HEK293 (cell line): ENCODE results near the gene PTGIS.

Experiments
- CTCF ChIA-PET: fragments of 350-600 bp; formaldehyde crosslinking; extraction: SDS; loops from one replicate; lab custom pipeline; 2021; ENCODE audit warnings: antibody characterized with exemption; lab: Yijun Ruan, JAX
- POLR2A ChIA-PET: fragments of 300-600 bp; formaldehyde crosslinking; extraction: SDS; loops from one replicate; lab custom pipeline; 2020; ENCODE audit warnings: antibody characterized with exemption, inconsistent platforms; lab: Yijun Ruan, JAX
- H3K27ac ChIP-seq: fragments of 200-500 bp; sonication (Bioruptor generic); 2 replicates; pipeline ENCODE4 v1.5.1; 2014; ENCODE audit warnings: low read depth, low read length, control low read depth, inconsistent platforms; ENCODE audit errors: extremely low read depth
- H3K36me3 ChIP-seq, 2 experiments: fragments of 200-500 bp in 1 of 2; sonication (Bioruptor generic) in 1 of 2; 1 replicate in 1 of 2; 2 replicates in 1 of 2; pipeline ENCODE4 v1.5.1; 2014 to 2017; ENCODE audit warnings: inconsistent platforms in 2 of 2, low read length in 2 of 2; ENCODE audit not compliant: control insufficient read depth in 2 of 2, insufficient read depth in 1 of 2
- H3K4me1 ChIP-seq: fragments of 200-500 bp; sonication (Bioruptor generic); 2 replicates; pipeline ENCODE4 v1.5.1; 2014; ENCODE audit warnings: mild to moderate bottlenecking, low read length, inconsistent platforms; ENCODE audit not compliant: control insufficient read depth, insufficient read depth
- H3K4me3 ChIP-seq: 2 replicates; pipeline ENCODE4 v1.5.1; 2011; ENCODE audit warnings: low read depth, mild to moderate bottlenecking, control low read depth, low read length, moderate library complexity
- H3K9me3 ChIP-seq: fragments of 200-500 bp; sonication (Bioruptor generic); 2 replicates; pipeline ENCODE4 v1.5.1; 2014; ENCODE audit warnings: low read depth, low read length, inconsistent platforms; ENCODE audit not compliant: control insufficient read depth, insufficient read depth
- KLF9 ChIP-seq: fragments of 450-650 bp; formaldehyde crosslinking; IDR thresholded peaks from 2 replicates; pipeline ENCODE4 v1.5.1; 2016; ENCODE audit warnings: missing biosample characterization, missing genetic modification characterization, low read depth
- SALL2 ChIP-seq: fragments of 450-650 bp; formaldehyde crosslinking; IDR thresholded peaks from 2 replicates; pipeline ENCODE4 v1.5.0; 2017; ENCODE audit warnings: missing biosample characterization, mild to moderate bottlenecking, missing genetic modification characterization, borderline replicate concordance
- SCRT1 ChIP-seq: fragments of 450-650 bp; formaldehyde crosslinking; IDR thresholded peaks from 2 replicates; pipeline ENCODE4 v1.5.1; 2016; ENCODE audit warnings: missing biosample characterization, missing genetic modification characterization, borderline replicate concordance
- SP3 ChIP-seq: fragments of 450-650 bp; formaldehyde crosslinking; IDR thresholded peaks from 2 replicates; pipeline ENCODE4 v1.5.1; 2016; ENCODE audit warnings: missing biosample characterization, missing genetic modification characterization
- ZBTB21 ChIP-seq: fragments of 450-650 bp; formaldehyde crosslinking; IDR thresholded peaks from 2 replicates; pipeline ENCODE4 v1.5.1; 2017; ENCODE audit warnings: missing biosample characterization, missing genetic modification characterization
- ZBTB48 ChIP-seq: fragments of 450-650 bp; formaldehyde crosslinking; IDR thresholded peaks from 2 replicates; pipeline ENCODE4 v1.5.1; 2016; ENCODE audit warnings: missing biosample characterization, missing genetic modification characterization
- ZBTB8A ChIP-seq: fragments of 450-650 bp; formaldehyde crosslinking; IDR thresholded peaks from 2 replicates; pipeline ENCODE4 v1.5.1; 2016; ENCODE audit warnings: missing biosample characterization, missing genetic modification characterization
- ZNF114 ChIP-seq: fragments of 450-650 bp; formaldehyde crosslinking; IDR thresholded peaks from 2 replicates; pipeline ENCODE4 v1.5.0; 2017; ENCODE audit warnings: missing biosample characterization, missing genetic modification characterization
- ZNF140 ChIP-seq: fragments of 450-650 bp; formaldehyde crosslinking; IDR thresholded peaks from 2 replicates; pipeline ENCODE4 v1.5.1; 2016; ENCODE audit warnings: missing biosample characterization, missing genetic modification characterization
- ZNF266 ChIP-seq: fragments of 450-650 bp; formaldehyde crosslinking; IDR thresholded peaks from 2 replicates; pipeline ENCODE4 v1.5.1; 2016; ENCODE audit warnings: missing biosample characterization, missing genetic modification characterization, low read depth
- ZNF366 ChIP-seq: fragments of 450-650 bp; formaldehyde crosslinking; conservative IDR thresholded peaks from 2 replicates; pipeline ENCODE4 v1.5.1; 2016; ENCODE audit warnings: missing biosample characterization, missing genetic modification characterization
- ZNF426 ChIP-seq: fragments of 450-650 bp; formaldehyde crosslinking; IDR thresholded peaks from 2 replicates; pipeline ENCODE4 v1.5.1; 2017; ENCODE audit warnings: missing biosample characterization, missing genetic modification characterization, mild to moderate bottlenecking, inconsistent platforms, moderate library complexity
- ZNF48 ChIP-seq: fragments of 450-650 bp; formaldehyde crosslinking; IDR thresholded peaks from 2 replicates; pipeline ENCODE4 v1.5.1; 2016; ENCODE audit warnings: missing biosample characterization, missing genetic modification characterization
- ZNF521 ChIP-seq: fragments of 450-650 bp; formaldehyde crosslinking; IDR thresholded peaks from 2 replicates; pipeline ENCODE4 v1.5.1; 2017; ENCODE audit warnings: missing biosample characterization, mild to moderate bottlenecking, missing genetic modification characterization
- ZNF555 ChIP-seq: fragments of 450-650 bp; formaldehyde crosslinking; conservative IDR thresholded peaks from 2 replicates; pipeline ENCODE4 v1.5.1; 2017; ENCODE audit warnings: missing biosample characterization, mild to moderate bottlenecking, missing genetic modification characterization, inconsistent platforms
- ZNF670 ChIP-seq: fragments of 450-650 bp; formaldehyde crosslinking; IDR thresholded peaks from 2 replicates; pipeline ENCODE4 v1.5.1; 2016; ENCODE audit warnings: missing biosample characterization, missing genetic modification characterization, low read depth
- ZNF776 ChIP-seq: fragments of 450-650 bp; formaldehyde crosslinking; IDR thresholded peaks from 2 replicates; pipeline ENCODE4 v1.5.0; 2017; ENCODE audit warnings: missing biosample characterization, missing genetic modification characterization, borderline replicate concordance
- ZNF791 ChIP-seq: fragments of 450-650 bp; formaldehyde crosslinking; IDR thresholded peaks from 2 replicates; pipeline ENCODE4 v1.5.1; 2016; ENCODE audit warnings: missing biosample characterization, missing genetic modification characterization
- ZNF792 ChIP-seq: fragments of 450-650 bp; formaldehyde crosslinking; IDR thresholded peaks from 2 replicates; pipeline ENCODE4 v1.5.1; 2016; ENCODE audit warnings: missing biosample characterization, missing genetic modification characterization
- ZNF830 ChIP-seq: fragments of 450-650 bp; IDR thresholded peaks from 2 replicates; pipeline ENCODE4 v1.5.0; 2018; ENCODE audit warnings: missing biosample characterization, missing genetic modification characterization, low read depth, mild to moderate bottlenecking, moderate library complexity
- TF ChIP-seq, protein P1 (sequence below): fragments of 450-650 bp; formaldehyde crosslinking; IDR thresholded peaks from 2 replicates; pipeline ENCODE4 v1.5.1; 2016; ENCODE audit warnings: missing biosample characterization, missing genetic modification characterization
- TF ChIP-seq, protein P2 (sequence below): fragments of 450-650 bp; formaldehyde crosslinking; IDR thresholded peaks from 2 replicates; pipeline ENCODE4 v1.5.1; 2016; ENCODE audit warnings: missing biosample characterization, missing genetic modification characterization, borderline replicate concordance
- TF ChIP-seq, protein P3 (sequence below): sonication (generic); formaldehyde crosslinking; IDR thresholded peaks from 2 replicates; pipeline ENCODE4 v1.8.1; 2022; ENCODE audit warnings: mild to moderate bottlenecking, moderate library complexity, missing genetic modification reagents
- TF ChIP-seq, protein P4 (sequence below): fragments of 450-650 bp; formaldehyde crosslinking; IDR thresholded peaks from 2 replicates; pipeline ENCODE4 v1.5.1; 2017; ENCODE audit warnings: missing biosample characterization, missing genetic modification characterization
- TF ChIP-seq, protein P5 (sequence below): fragments of 450-650 bp; IDR thresholded peaks from 2 replicates; pipeline ENCODE4 v1.5.1; 2018; ENCODE audit warnings: missing biosample characterization, missing genetic modification characterization

The PTGIS gene

DNA sequence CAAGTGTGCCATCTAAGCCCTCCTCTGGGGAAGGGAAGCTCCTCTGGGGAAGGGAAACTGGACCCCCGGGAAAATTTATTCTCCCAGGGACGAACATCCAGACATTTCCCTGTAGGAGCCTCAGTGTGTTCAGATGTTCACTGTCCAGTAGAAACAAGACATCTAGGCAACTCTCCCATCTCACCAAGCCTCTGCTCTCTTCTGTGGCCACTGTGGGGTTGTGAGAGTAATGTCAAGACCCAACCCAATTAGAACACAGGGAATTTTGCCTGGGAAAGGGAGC lies 3.6 kb upstream of the PTGIS start:
- no peaks in the 10 kb centered on the region for H3K36me3 ChIP-seq
- POLR2A ChIA-PET: no interaction called here
- TF ChIP-seq ZNF266: no peak
- TF ChIP-seq ZNF776 (tag by site-specific recombination): no peak
- TF ChIP-seq ZBTB48 (tag by site-specific recombination): no peak
- no peak for TF ChIP-seq ZNF140
- TF ChIP-seq, protein P1, sequence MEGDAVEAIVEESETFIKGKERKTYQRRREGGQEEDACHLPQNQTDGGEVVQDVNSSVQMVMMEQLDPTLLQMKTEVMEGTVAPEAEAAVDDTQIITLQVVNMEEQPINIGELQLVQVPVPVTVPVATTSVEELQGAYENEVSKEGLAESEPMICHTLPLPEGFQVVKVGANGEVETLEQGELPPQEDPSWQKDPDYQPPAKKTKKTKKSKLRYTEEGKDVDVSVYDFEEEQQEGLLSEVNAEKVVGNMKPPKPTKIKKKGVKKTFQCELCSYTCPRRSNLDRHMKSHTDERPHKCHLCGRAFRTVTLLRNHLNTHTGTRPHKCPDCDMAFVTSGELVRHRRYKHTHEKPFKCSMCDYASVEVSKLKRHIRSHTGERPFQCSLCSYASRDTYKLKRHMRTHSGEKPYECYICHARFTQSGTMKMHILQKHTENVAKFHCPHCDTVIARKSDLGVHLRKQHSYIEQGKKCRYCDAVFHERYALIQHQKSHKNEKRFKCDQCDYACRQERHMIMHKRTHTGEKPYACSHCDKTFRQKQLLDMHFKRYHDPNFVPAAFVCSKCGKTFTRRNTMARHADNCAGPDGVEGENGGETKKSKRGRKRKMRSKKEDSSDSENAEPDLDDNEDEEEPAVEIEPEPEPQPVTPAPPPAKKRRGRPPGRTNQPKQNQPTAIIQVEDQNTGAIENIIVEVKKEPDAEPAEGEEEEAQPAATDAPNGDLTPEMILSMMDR (tag by site-specific recombination): no peak
- no peak for TF ChIP-seq ZBTB21 (tag by site-specific recombination)
- no peak for TF ChIP-seq ZNF555 (tag by site-specific recombination)
- TF ChIP-seq, protein P2, sequence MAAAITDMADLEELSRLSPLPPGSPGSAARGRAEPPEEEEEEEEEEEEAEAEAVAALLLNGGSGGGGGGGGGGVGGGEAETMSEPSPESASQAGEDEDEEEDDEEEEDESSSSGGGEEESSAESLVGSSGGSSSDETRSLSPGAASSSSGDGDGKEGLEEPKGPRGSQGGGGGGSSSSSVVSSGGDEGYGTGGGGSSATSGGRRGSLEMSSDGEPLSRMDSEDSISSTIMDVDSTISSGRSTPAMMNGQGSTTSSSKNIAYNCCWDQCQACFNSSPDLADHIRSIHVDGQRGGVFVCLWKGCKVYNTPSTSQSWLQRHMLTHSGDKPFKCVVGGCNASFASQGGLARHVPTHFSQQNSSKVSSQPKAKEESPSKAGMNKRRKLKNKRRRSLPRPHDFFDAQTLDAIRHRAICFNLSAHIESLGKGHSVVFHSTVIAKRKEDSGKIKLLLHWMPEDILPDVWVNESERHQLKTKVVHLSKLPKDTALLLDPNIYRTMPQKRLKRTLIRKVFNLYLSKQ (tag by site-specific recombination): no peak
- no peak for TF ChIP-seq ZNF426 (tag by site-specific recombination)
- no peak for TF ChIP-seq ZBTB8A
- no peak for TF ChIP-seq ZNF521 (tag by site-specific recombination)
- no peak for TF ChIP-seq SP3 (tag by site-specific recombination)
- TF ChIP-seq ZNF366 (tag by site-specific recombination): no peak
- TF ChIP-seq, protein P3, sequence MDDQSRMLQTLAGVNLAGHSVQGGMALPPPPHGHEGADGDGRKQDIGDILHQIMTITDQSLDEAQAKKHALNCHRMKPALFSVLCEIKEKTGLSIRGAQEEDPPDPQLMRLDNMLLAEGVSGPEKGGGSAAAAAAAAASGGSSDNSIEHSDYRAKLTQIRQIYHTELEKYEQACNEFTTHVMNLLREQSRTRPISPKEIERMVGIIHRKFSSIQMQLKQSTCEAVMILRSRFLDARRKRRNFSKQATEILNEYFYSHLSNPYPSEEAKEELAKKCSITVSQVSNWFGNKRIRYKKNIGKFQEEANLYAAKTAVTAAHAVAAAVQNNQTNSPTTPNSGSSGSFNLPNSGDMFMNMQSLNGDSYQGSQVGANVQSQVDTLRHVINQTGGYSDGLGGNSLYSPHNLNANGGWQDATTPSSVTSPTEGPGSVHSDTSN (CRISPR knock-in tag): no peak
- TF ChIP-seq, protein P4, sequence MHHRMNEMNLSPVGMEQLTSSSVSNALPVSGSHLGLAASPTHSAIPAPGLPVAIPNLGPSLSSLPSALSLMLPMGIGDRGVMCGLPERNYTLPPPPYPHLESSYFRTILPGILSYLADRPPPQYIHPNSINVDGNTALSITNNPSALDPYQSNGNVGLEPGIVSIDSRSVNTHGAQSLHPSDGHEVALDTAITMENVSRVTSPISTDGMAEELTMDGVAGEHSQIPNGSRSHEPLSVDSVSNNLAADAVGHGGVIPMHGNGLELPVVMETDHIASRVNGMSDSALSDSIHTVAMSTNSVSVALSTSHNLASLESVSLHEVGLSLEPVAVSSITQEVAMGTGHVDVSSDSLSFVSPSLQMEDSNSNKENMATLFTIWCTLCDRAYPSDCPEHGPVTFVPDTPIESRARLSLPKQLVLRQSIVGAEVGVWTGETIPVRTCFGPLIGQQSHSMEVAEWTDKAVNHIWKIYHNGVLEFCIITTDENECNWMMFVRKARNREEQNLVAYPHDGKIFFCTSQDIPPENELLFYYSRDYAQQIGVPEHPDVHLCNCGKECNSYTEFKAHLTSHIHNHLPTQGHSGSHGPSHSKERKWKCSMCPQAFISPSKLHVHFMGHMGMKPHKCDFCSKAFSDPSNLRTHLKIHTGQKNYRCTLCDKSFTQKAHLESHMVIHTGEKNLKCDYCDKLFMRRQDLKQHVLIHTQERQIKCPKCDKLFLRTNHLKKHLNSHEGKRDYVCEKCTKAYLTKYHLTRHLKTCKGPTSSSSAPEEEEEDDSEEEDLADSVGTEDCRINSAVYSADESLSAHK (tag by site-specific recombination): no peak
- TF ChIP-seq ZNF48 (tag by site-specific recombination): no peak
- no peak for TF ChIP-seq ZNF791 (tag by site-specific recombination)
- TF ChIP-seq, all 188 proteins: peak for 0
- Histone ChIP-seq H3K27ac (no peak overlapping the region), H3K4me3 (no peak overlapping the region), H3K9me3 (no peaks in the 10 kb centered on the region), H3K4me1 (no peaks in the 10 kb centered on the region)
- CTCF ChIA-PET: interaction anchor here (1.2 to 1.3 kb wide), 2 partner anchors 30 to 37 kb away, joined by 3 read pairs; no protein-coding TSS in a partner anchor

DNA sequence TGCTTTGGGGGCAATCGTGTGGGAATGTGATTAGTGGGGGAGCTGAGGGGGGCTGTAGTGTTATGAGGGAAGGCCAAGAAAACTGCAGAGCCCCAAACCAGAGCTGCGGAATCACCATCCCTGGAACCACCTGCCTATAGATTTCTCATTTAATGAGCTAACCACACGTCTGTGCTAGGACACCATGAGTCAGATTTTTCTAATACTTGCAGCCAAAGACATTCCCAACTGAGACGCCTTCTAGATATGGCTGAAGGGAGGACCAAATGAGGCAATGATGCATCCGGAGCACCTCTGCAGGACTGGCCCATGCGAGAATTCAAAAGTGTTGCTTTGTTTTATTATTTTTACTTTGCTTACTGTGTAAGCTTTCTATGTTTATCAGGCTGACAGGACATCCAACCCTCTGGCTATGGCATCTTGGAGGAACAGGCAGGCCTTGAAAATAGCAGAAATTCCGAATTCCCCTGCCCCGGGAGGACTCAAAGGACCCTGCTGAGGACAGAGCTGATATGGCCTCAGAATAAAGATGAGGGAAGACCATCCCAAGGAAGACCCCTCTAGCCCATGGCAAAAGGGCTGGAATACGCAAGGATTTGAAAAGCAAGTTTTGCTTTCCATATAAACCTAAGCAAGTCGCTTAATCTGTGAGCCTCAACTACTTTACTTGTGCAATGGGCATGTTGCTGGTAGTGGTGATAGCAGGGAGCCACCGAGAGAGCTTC lies 3.1 kb upstream of the PTGIS start:
- H3K9me3 ChIP-seq: no peaks in the 10 kb centered on the region
- POLR2A ChIA-PET: no interaction called here
- CTCF ChIA-PET: interaction anchor here (0.6 to 1.3 kb wide), 5 partner anchors 29 to 343 kb away, joined by 3 read pairs; no protein-coding TSS in a partner anchor
- TF ChIP-seq, protein P1 (tag by site-specific recombination): no peak
- TF ChIP-seq ZNF830 (tag by site-specific recombination): no peak
- TF ChIP-seq ZNF670 (tag by site-specific recombination): no peak
- TF ChIP-seq, protein P5, sequence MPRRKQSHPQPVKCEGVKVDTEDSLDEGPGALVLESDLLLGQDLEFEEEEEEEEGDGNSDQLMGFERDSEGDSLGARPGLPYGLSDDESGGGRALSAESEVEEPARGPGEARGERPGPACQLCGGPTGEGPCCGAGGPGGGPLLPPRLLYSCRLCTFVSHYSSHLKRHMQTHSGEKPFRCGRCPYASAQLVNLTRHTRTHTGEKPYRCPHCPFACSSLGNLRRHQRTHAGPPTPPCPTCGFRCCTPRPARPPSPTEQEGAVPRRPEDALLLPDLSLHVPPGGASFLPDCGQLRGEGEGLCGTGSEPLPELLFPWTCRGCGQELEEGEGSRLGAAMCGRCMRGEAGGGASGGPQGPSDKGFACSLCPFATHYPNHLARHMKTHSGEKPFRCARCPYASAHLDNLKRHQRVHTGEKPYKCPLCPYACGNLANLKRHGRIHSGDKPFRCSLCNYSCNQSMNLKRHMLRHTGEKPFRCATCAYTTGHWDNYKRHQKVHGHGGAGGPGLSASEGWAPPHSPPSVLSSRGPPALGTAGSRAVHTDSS (tag by site-specific recombination): no peak
- TF ChIP-seq ZNF792 (tag by site-specific recombination): no peak
- no peak for TF ChIP-seq KLF9
- TF ChIP-seq SALL2 (tag by site-specific recombination): no peak
- TF ChIP-seq SCRT1 (tag by site-specific recombination): no peak
- TF ChIP-seq ZNF114 (tag by site-specific recombination): no peak
- no peak for TF ChIP-seq ZBTB21 (tag by site-specific recombination)

More for the DNA sequence above, 3.1 kb upstream of the PTGIS start:
- Histone ChIP-seq H3K4me3 (no peak overlapping the region), H3K27ac (no peak overlapping the region), H3K4me1 (no peaks in the 10 kb centered on the region), H3K36me3 (no peaks in the 10 kb centered on the region)
